HG03064 (cell line): Measurements from ENCODE around the gene ARPIN.
"Not testable (repeated sequence)": the region's sequence is repeated elsewhere in the genome, so short reads cannot be mapped to it uniquely, and the experiment has no call there.

ENCODE experiments used
- ATAC-seq: cut with Tn5 transposase; IDR thresholded peaks from one replicate; pipeline ENCODE4 v1.9.1; 2021; ENCODE audit warnings: low read depth; ENCODE audit not compliant: unreplicated experiment

The ARPIN gene

DNA sequence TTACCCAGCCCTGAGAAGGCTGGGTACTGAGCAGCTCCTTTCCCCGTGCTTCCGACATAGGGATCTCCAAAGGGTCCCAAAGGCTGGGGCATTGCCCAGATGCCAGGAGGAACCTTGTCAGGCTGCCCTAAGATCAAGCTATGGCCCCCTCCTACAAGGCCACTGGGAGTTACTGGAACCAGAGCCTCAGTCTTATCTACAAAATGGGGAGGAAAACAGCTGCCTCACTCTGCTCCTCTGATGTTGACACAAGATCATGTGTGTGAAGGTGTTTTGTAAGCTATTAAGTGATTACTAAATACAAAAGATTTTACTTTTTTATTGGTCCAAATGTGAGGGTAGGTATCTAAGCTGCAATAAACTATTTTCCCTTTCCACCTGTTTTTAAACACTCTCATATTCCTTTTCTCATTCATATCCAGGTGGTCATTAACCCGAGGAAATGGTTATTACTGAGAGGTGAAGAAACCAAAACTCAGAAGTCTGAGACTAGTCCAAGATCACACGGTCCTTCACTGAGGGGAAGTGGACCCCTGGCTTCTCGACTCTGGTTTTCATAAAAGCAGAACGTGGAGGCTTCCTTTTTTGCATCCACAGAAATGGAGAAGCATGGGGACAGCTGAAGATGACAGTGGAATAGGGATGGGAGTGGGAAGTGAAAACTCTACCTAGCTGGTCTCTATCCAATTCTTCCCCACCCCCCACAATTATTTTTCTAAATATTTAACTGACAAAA is 1.7 kb downstream of the ARPIN start:
- no peak for ATAC-seq

DNA sequence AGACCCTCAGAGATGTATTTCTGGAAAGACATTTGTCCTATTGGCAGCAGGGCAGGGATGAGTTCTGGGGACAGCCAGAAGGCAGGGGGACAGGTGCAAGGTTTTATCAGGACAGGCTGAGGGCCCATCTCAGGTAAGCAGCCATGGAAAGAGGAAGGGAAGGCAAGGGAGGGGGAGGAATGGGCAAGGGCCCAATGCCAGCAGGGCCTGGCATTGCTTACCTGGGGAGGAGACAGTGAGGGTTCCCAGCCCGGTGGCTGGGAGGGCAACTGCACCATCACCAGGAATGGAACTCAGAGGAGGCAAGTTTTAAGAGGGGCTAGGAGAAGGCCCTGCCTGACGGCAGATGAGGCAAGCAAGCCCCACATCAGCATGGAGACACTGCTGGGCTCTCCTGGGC is 3.1 kb downstream of the ARPIN start:
- ATAC-seq: no peak

DNA sequence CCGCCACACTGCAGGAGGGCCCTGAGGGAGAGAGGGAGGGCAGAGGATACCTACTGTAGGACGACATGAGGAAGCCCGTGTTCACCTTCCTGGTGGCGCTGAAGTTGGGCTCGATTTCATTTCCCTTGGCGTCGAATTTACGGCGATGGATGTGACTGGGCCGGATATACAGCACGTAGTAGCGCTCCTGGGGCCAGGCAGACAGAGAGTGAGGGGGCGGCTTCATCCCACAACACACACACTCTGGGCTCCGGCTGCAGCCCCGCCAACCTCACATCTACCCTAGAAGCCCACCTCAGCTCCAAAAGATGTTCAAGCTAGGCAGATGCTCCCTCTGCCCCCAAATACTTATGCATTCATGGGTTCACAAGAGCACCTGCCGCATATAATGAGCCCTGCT is 4.5 kb downstream of the ARPIN start:
- ATAC-seq: no peak

DNA sequence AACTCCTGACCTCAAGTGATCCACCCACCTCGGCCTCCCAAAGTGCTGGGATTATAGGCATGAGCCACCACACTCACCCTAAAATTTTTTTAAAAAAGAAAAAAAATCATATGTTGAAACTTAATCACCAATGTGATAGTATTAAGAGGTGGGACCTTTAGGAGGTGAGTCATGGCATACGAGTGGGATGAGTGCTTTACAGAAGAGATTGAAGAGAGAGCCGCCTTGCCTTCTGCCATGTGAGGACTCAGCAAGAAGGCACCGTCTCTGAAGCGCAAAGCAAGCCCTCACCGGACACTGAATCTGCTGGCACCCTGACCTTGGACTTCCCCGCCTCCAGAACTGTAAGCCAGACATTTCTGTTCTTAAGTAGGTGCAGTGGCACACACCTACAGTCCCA is 5.5 kb downstream of the ARPIN start:
- no peak for ATAC-seq

DNA sequence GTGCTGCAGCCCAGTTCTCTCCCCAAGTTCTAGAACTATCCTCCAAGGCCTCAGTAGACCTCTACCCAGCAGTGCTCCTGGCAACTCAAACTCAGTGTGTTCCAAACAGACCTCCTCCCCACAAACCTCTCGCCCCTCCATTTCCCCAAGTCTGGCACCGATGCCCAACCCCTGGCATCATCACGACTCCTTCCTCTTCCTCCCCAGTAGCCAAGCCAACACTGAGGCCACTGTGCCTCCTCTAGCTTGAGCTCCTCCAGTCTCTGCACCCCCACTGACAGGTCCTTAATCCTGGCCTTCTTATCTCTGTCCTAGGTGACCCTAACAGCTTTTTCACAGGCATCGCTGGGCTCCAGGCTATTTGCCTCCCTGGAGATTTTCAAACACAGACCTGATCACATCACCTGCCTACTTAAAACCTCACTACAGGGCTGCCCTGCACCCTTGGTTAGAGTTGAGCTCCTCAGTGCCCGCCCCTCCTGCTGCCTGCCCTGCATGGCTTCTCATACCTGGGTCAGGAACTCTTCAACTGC is 6.8 kb downstream of the ARPIN start:
- ATAC-seq: no peak

DNA sequence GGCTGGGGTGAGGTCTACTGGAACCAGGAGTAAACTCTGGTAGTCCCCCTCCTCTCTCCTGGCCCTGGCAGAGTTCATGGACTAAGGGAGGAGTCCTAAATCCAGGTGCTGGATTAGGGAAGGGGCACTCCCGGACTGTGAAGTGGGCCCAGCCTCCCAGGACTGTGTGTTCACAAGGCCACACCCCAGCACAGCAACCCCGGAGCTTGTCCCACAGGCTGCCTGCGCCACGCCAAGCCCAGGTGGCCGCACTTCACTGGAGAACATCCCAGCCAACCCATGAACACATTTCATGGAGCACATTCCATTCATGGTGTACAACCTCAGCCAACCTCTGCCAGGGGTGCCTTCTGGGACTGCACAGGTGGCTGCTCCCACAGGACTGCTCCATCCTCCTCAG is 8.2 kb downstream of the ARPIN start:
- ATAC-seq: no peak

DNA sequence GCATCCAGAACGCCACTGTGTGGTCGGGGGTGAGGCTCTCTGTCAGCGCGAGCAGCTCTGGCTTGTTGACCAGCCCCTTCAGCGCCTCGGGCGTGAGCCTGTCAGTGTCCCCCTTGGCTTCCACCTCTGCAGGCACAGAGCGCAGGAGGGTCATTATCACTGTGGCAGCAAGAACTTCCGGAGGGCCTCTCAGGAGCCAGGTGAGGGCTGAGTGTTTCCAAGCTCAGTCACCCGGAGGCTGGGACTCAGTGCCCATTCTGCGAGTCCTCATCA is 9.0 kb downstream of the ARPIN start:
- no peak for ATAC-seq

DNA sequence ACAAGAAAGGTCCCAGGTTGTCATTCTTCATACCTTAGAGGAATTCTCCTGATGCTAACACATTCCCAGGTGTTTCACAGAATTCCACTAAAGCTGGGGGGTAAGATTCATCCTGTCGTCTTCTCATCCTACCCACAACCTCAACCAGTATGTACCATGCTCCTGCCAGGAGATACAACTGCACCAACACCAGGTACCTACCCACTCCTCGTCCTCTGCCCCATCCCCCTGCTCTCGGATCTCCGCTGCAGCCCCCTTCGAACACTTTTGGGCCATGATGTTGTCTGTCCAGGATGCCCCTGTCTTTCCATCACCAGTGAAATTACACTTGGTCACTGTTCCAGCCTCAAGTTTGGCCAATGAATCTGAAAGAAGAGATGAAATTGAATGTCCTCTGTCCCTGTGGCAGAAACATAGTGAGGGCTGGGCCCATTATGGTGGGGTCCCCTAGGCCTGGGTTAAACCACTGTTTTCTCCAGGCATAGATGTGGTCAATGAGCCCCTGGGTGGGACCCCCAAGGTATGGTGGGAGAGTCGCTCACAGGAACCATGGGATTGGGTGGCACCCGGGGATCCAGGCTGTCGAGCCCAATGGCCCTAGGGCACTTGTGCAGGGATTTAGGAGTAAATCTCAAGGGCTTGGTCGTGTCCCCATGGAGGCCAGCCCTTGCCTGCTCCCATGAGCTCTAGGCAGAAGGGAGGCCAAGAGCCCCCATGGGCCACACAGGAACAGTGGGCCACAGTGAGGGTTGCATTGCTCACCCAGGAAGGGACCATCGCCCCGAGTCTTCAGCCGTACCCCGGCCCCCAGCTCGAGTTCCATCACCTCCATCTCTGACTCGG is 9.5 kb downstream of the ARPIN start:
- no peak for ATAC-seq

DNA sequence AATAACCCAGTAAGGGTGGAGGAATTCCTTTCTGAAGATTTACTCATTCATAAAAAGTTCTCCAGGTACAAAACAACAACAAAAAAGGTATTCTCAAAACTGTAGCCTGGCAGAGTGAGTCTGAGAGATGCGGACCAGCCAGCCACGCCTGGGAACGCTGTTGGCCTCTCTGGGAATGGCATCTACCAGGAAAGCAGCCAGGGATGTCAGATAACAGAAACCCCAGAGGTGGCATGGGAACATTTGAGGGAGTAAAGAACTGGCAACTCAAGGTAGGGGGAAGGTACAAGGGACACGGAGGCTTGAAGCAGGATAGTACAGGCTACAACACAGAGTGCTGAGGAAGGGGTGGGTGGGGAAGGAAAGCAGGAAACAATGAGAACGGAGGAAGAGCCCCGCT is 11.9 kb downstream of the ARPIN start:
- no peak for ATAC-seq

DNA sequence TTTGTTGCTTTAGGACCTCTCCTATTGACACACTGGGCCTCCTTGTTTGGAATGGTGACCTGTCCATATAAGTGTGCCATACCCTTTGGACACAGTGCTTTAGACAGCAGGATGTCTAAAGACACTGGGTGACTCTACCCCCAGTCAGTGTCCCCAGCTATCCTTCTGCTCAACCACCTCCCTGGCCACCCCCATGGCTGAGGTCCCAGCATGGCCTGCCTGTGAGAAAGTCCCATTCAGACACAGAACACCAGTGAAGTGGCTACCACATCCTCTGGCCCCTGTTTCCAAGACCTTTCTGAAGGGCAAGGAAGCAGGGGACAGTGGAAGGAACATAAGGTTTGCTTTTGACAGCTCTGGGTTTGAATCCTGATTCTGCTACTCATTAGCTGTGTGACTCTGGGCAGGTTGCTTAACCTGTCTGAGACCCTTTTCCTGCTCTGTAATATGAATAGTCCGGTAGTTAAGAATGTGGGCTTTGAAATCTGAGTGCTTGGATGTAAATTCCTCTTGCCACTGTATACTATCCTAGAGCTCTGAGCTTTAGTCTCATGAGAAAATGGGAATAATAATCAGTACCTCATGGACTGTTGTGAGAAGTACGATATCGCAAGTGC is 12.7 kb downstream of the ARPIN start:
- ATAC-seq: no peak

DNA sequence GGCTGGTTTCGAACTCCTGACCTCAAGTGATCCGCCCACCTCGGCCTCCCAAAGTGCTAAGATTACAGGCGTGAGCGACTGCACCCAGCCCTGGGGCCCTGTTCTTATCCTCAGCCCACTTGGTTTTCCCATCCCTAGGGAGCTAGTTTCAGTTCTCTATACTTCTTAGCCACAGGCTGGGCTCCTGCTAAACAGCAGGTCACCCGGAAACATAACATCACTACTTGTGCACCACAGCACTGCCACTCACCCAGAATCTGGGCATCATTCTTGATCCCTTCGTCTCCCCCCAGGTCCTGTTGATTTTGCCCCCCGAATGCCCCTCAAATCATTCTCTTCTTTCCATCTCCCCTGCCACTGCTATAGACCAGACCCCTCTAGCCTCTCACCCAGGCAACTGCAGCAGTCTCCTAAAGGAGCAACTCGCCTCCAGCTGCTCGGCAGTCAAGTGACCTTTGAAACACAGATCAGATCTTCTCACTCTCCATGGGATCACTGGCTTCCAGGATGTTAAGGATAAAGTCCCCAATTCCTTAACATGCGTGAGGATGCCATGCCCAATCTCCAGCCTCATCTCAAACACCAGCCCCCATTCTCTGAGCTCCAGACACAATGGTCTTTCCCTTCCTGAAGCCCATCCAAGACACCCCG is 13.3 kb downstream of the ARPIN start:
- no peak for ATAC-seq

DNA sequence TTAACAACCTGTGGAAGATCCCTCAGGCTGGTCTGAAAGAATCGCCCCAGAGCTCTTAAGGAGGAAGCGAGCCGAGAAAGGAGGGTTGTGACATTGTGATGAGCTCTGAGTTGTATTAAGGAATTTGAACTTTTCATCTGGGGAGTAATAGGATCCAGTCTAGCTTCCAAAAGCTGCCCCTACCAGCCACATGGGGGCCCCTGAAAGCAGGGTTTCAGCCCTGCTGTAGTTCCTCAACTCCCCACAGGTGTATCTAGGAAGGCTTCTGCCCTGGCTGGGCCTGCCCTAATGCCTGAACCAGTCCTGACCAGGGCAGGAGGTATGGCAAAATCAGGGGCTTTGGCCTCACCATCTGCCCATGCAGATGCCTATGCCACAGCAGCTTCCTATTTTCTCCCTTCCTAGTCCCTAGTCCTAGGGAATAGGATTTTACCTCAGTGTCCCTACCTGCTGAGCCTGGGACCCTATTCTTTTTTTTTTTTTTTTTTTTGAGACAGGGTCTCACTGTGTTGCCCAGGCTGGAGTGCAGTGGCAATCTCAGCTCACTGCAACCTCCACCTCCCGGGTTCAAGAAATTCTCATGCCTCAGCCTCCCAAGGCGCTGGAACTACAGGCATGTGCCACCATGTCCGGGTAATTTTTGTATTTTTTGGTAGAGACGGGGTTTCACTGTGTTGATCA is 14.0 kb downstream of the ARPIN start:
- no peak for ATAC-seq

DNA sequence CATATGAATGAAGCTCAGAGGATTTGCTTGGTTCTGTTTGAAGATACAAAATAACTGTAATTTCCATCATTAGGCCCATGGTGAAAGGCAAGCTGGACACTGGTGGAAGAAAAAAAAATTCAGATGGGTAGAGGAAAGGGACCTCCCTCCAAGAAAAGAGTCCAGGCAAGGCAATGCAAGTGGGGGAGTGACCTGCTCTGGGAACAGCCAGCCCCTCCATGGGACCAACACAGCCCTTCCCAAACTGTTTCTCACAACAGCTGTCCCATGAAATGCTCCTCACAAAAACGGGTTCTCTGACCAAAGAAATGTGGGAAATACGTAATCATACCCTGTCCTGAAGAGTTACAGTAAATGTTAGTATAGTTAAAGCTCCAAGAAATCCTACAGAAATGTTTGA is 14.6 kb downstream of the ARPIN start:
- no peak for ATAC-seq

DNA sequence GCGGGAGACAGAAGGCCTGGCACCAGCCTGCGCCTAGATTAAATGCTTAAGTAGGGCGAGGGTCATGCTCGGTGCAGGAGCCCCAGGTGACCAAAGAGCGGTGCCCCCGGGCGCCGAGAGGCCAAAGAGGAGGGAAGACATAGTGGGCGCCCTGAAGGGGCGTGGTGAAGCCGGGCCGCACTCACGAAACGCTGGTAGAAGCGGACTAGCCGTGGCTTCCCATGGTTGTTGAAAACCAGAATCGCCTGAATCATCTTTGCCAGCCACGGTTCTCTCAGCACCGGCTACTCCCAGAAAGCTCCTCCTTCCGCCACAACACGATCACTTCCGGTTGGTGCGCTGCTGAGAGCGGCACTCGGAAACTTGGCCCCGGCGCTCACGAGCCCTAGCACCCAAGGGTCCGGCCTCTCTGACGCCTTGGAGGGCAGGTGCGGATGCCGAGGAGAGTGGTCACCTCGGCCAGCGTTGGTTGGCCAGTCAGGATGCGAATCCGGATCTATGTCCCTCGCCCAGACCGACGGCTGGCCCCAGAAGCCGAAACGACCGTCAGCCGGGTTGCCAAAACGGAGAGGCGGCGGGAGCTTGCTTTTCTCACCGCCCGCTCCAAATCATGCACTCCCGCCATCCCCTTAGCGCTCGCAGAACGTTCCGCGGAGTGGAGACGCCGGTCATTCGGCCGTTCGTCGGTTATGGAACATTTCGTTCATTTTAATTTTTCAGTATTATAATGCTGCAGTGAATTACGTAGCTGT is 18.9 kb downstream of the ARPIN start, which contains the start of gene AP3S2:
Gene AP3S2 (minus strand): TSS at position 299 of the 752 bp plus-strand sequence. CDS start 45 bp downstream, at position 254.
- ATAC-seq: peak; percentile 90

DNA sequence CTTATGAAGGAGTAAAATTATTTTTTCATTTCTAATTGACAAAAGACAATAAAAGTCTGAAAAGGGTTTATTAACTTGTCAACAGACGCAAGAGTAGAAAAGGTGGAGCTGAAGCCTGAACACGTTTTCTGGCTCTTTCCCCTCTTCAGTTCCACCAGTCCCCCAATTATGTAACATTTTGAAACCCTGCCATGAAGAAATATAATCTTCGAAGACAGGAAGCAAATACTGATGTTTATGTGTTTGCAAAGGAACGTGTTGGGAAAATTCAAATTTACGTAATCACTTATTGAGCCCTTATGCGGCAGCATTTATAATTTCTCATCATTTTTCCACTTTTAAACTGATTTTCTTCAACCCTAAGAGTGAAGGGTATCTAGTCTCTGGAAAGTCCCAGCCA is 19.7 kb downstream of the ARPIN start:
- no peak for ATAC-seq

DNA sequence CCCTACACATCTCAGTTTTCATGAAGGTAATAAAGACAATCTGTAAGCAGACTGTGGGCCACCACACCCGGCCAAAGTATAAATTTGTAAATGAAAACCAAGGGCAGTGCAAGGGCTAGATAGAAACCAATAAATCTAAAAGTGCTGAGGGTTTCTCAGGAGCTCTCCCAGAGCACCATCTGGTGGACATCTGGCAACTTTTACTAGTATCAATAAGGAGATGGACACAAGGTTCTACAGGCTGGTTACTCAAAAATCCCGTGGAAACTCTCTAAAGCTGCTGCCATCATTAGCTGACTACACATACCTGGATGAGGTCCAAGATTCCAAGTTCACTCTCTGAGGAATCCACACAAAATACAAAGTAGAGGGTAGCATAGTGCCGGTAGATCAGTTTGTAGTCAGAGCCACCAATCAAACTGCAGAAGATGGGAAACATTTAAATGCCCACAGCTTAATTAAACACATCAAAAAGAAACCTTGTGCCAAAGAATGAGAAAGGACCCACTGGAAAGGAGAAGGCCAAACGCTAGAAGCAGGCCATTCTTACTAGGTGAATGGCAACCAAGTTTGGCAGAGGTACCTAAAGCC is 24.4 kb downstream of the ARPIN start:
- ATAC-seq: no peak

DNA sequence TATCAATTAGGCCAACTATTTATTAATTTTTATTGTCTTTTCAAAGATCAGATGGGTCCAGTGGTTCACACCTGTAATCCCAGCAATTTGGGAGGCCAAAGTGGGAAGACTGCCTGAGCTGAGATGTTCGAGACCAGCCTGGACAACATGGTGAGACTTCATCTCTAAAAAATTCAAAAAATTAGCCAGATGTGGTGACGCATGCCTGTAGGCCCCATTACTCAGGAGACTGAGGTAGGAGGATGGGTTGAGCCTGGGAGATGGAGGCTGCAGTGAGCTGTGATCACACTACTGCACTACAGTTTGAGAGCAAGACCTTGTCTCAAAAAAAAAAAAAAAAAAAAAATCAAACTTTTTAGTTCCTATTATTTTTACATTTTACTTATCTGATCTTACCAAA is 27.1 kb downstream of the ARPIN start:
- no peak for ATAC-seq

DNA sequence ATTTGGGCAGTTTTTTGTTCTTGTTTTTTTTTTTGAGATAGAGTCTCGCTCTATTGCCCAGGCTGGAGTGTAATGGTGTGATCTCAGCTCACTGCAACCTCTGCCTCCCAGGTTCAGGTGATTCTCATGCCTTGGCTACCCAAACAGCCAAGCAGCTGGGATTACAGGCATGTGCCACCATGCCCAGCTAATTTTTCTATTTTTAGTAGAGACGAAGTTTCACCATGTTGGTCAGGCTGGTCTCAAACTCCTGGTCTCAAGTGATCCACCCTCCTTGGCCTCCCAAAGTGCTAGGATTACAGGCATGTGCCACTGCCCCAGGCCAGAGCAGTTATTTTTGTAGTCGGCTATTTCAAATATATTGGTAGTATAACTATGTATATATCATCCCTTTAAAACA is 27.6 kb downstream of the ARPIN start:
- ATAC-seq: not testable (repeated sequence)

DNA sequence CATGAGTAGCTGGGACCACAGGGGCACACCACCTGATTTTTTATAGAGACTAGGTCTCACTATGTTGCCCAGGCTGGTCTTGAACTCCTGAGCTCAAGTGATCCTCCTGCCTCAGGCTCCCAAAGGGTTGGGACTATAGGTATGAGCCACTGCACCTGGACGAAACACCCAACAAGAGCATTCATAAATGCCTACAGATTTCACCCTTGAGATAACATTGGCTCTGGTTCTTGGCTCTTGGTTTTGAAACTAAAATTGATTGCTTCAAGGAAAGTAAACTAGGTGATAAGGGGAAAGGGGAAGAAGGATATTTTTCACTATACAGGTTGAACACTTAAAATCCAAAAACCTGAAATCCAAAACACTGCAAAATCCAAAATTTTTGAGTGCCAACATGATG is 29.2 kb downstream of the ARPIN start:
- no peak for ATAC-seq
